ENCODE data around the gene PHAX. TPM values are rescaled to one million over a fixed set of nuclear protein-coding genes. Genes with fewer than 3 reads are reported as not detected.

The PHAX gene
- total and polyA plus RNA-seq, 10 of the 15 experiments (the other 5 are each of a cell fraction or from before 2014, with no cell fraction given): 28.2 to 88.7 (median 60.3) TPM

DNA sequence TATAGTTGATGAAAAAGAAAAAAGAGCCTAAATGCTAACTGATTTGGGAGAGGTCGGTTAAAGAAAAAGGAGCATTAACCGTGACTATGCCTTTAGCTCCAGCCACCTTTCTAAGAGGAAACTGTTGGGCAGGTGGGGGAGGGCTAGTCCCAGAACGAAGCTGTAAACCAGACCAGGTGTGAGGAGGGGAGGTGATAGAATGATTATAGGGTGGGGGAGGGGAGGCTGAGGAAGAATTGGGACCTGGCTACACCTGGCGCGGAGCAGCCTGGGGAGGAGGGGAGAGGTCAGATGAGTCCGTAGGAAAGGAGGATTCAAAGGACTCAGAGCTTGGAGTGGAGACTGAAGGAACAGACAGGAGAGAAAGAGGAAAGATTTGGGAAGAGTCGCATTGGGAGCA is 73.4 kb downstream of the PHAX start (continued):
- TF ChIP-seq CEBPB (IDR thresholded peaks at IDR 0.05; ENCODE audit: borderline replicate concordance in 1 of 2, low read depth in 2 of 2, low read length in 2 of 2) (no peak), EED (IDR thresholded peaks at IDR 0.05; ENCODE audit: low read depth) (no peak)

- in situ Hi-C loops (cut with MboI) (loop anchor here (5.0 kb wide), 1 partner anchor 102 kb away; the partner anchor contains the start of gene LMNB1), intact Hi-C loops (cut with micrococcal nuclease; ENCODE audit: unreplicated experiment) (no loop called here)
- H3K79me2 ChIP-seq (ENCODE audit: control insufficient read depth, insufficient read depth, low read length): no peaks in the 10 kb centered on the region
- no peak overlapping the region for H3K9ac ChIP-seq (ENCODE audit: control insufficient read depth, insufficient read depth, low read length)
- FAIRE-seq: no peak
- TF ChIP-seq, protein P1, sequence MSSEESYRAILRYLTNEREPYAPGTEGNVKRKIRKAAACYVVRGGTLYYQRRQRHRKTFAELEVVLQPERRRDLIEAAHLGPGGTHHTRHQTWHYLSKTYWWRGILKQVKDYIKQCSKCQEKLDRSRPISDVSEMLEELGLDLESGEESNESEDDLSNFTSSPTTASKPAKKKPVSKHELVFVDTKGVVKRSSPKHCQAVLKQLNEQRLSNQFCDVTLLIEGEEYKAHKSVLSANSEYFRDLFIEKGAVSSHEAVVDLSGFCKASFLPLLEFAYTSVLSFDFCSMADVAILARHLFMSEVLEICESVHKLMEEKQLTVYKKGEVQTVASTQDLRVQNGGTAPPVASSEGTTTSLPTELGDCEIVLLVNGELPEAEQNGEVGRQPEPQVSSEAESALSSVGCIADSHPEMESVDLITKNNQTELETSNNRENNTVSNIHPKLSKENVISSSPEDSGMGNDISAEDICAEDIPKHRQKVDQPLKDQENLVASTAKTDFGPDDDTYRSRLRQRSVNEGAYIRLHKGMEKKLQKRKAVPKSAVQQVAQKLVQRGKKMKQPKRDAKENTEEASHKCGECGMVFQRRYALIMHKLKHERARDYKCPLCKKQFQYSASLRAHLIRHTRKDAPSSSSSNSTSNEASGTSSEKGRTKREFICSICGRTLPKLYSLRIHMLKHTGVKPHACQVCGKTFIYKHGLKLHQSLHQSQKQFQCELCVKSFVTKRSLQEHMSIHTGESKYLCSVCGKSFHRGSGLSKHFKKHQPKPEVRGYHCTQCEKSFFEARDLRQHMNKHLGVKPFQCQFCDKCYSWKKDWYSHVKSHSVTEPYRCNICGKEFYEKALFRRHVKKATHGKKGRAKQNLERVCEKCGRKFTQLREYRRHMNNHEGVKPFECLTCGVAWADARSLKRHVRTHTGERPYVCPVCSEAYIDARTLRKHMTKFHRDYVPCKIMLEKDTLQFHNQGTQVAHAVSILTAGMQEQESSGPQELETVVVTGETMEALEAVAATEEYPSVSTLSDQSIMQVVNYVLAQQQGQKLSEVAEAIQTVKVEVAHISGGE (CRISPR knock-in tag; IDR thresholded peaks at IDR 0.05): no peak
- TF ChIP-seq MEF2B (IDR thresholded peaks at IDR 0.05; ENCODE audit: partially characterized antibody, poor library complexity, severe bottlenecking): no peak
- POLR2A ChIA-PET: interaction anchor here (7.5 kb wide), 1 partner anchor 103 kb away, joined by 131 read pairs; the partner anchor contains the start of gene LMNB1
- 65% methylated on average over 2 of the region's 2 CpGs for WGBS (ENCODE audit: insufficient coverage, insufficient replicate concordance, low lambda C conversion rate, missing lambda C conversion rate)
- H3K36me3 ChIP-seq (ENCODE audit: control insufficient read depth in 2 of 2, insufficient read depth in 2 of 2, low read length in 1 of 2): no peaks in the 10 kb centered on the region
- H3K27ac ChIP-seq (ENCODE audit: control insufficient read depth, insufficient read depth): no peak overlapping the region
- no peaks in the 10 kb centered on the region for H3K9me3 ChIP-seq (replicated peaks; ENCODE audit: control insufficient read depth, insufficient read depth, low read length)
- RAD21 ChIA-PET (ENCODE audit: unreplicated experiment): interaction anchor here (0.6 to 9.0 kb wide), 13 partner anchors 17 to 322 kb away, joined by 3 to 306 read pairs (median 3); partner anchors contain the start of gene LMNB1
- no peak overlapping the region for H3K4me3 ChIP-seq
- no peak overlapping the region for H3K4me2 ChIP-seq (ENCODE audit: control insufficient read depth, insufficient read depth)
- ATAC-seq: no peak
- BruUV-seq (replicated peaks): no TSS peak
- peaks cover under 1% of the 10 kb centered on the region; the same call in 1 of the 2 replicates for H3K4me1 ChIP-seq (ENCODE audit: control insufficient read depth, insufficient read depth, low read length)
- no peak overlapping the region for H2AFZ ChIP-seq (ENCODE audit: control insufficient read depth, low read depth, low read length)
- SMC1A ChIA-PET (ENCODE audit: uncharacterized antibody, unreplicated experiment): interaction anchor here (0.6 to 16.6 kb wide), 17 partner anchors 10 to 817 kb away, joined by 3 to 441 read pairs (median 7); partner anchors contain the start of gene LMNB1
- H4K20me1 ChIP-seq (ENCODE audit: control insufficient read depth, insufficient read depth): no peaks in the 10 kb centered on the region
- no peak for DNase-seq (ENCODE audit: low read depth, low spot score)
- H3K27me3 ChIP-seq (replicated peaks in 1 of 2; ENCODE audit: control insufficient read depth in 2 of 2, insufficient read depth in 2 of 2, low read length in 1 of 2): no peaks in the 10 kb centered on the region
- CTCF ChIA-PET: interaction anchor here (0.6 to 16.4 kb wide), 27 partner anchors 9 to 818 kb away, joined by 3 to 445 read pairs (median 5); partner anchors contain the start of genes LMNB1 and PHAX
Observed at GRCh38 chr5:126675338-126675737, 74.6 kb downstream of the PHAX start.

Data from GM12878 (cell line).